Pancreas (tissue), 10 donors: ENCODE measurements around the gene ARHGEF40. TPM values are rescaled to one million over a fixed set of nuclear protein-coding genes. Genes with fewer than 3 reads are reported as not detected.
A peak's percentile ranks its signal among the peaks of the same experiment; 100 is the strongest.

Source experiments
- ATAC-seq, 4 donors: fragments of 200-7000 bp; cut with Tn5 transposase; one replicate each; pipeline versions ENCODE4 v1.8.0 to v1.9.1; 2020; ENCODE audit warnings: mild to moderate bottlenecking in 4 of 4, moderate library complexity in 4 of 4
- DNase-seq, 6 donors: peaks; one replicate each; pipeline ENCODE4 v3.0.0-alpha.2; 2020
- FAIRE-seq: peaks from 2 replicates; lab custom pipeline; 2012; peaks lifted over from hg19 to GRCh38; lab: Jason Lieb, UNC
- H3K27ac ChIP-seq, 4 donors: fragments of 200-600 bp; sonication (generic); 1 replicate in 3 of 4; 2 replicates in 1 of 4; pipeline versions ENCODE4 v1.5.0 to v1.8.0; 2020
- H3K27me3 ChIP-seq, 4 donors: fragments of 200-600 bp; one replicate each; pipeline ENCODE4 v1.8.0; 2021
- H3K36me3 ChIP-seq, 3 donors: fragments of 200-600 bp; sonication (generic) in 1 of 3; one replicate each; pipeline versions ENCODE4 v1.5.0 to v1.8.0; 2020 to 2021
- H3K4me1 ChIP-seq, 3 donors: fragments of 200-600 bp; one replicate each; pipeline ENCODE4 v1.8.0; 2021
- H3K4me3 ChIP-seq, 4 donors: fragments of 200-600 bp; sonication (generic) in 2 of 4; one replicate each; pipeline versions ENCODE4 v1.5.0 to v1.8.0; 2020 to 2021
- H3K9me3 ChIP-seq, 4 donors: fragments of 200-600 bp; one replicate each; pipeline ENCODE4 v1.8.0; 2021
- WGBS, 2 donors: extraction: QIAGEN DNeasy Blood & Tissue Kit; methylation state at CpG; one replicate each; pipeline ENCODE4 v1.1.7; 2013; 5-methylcytosine and 5-hydroxymethylcytosine counted together
- intact Hi-C, 3 donors: fragments of 100-400 bp; cut with DNase I; formaldehyde crosslinking; loops; one replicate each; pipeline versions ENCODE4 v1.11.1 to v1.14.2; 2022
- polyA plus RNA-seq, 2 donors: library from polyadenylated mRNA; stranded (reverse); fragments of 200-250 nt; gene quantifications; one replicate each; pipeline ENCODE4 v1.2.3, GENCODE V29; 2013
- total RNA-seq, 6 donors: library from RNA; stranded (reverse); fragmentation: NEBNext Ultra II Directional in 4 of 6; extraction: Animal tissue kit (Norgen Biotek cat#: 25700) in 4 of 6; gene quantifications; one replicate each; pipeline versions ENCODE4 v1.2.1 to v1.2.4, GENCODE V29; 2021 to 2023
- TF ChIP-seq, protein P1 (sequence below), 4 donors: fragments of 200-600 bp; sonication (generic) in 3 of 4; IDR thresholded peaks; one replicate each; pipeline versions ENCODE4 v1.5.0 to v1.8.0; 2021; ENCODE audit warnings: antibody characterized with exemption in 4 of 4
- donor health status: healthy with polysubstance abuse.
- donor health status: DM: no; HTN: no; CAD: no; lungs with moderate emphysema.
- donor health status: DM: no; HTN: no; CAD: no.
- donor health status: control.
- donor health status: control.
- donor health status: Bipolar disorder and iron deficiency.
- donor health status: DM: yes; HTN: yes; CAD: no.
- donor health status: DM: no; HTN: no; CAD: no.
- donor health status: DM: no; HTN: no; CAD: no.
- donor health status: DM: yes; HTN: yes; CAD: no.

The ARHGEF40 gene
- total and polyA plus RNA-seq, 8 donors: 24.5 to 77.0 (median 43.8) TPM

DNA sequence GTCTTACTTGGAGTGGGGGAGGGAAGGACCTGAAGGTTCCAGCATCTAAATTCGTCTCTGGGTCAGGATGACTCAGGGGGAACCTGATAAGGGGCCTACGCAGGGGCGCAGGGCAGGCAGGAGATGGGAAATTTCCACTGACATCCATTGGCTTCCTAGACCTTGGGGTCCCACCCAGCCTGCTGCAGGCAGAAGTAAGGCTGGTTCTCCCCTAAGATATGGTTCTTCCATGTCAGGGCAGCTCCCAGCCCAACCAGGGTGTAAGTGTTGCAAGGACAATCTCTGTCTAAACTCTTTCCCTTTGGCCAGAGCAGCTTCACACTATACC lies 43.2 kb upstream of the ARHGEF40 start:
- WGBS, 2 donors: 46 to 50% methylated on average over 3 of the region's 3 CpGs
- TF ChIP-seq, protein P1, sequence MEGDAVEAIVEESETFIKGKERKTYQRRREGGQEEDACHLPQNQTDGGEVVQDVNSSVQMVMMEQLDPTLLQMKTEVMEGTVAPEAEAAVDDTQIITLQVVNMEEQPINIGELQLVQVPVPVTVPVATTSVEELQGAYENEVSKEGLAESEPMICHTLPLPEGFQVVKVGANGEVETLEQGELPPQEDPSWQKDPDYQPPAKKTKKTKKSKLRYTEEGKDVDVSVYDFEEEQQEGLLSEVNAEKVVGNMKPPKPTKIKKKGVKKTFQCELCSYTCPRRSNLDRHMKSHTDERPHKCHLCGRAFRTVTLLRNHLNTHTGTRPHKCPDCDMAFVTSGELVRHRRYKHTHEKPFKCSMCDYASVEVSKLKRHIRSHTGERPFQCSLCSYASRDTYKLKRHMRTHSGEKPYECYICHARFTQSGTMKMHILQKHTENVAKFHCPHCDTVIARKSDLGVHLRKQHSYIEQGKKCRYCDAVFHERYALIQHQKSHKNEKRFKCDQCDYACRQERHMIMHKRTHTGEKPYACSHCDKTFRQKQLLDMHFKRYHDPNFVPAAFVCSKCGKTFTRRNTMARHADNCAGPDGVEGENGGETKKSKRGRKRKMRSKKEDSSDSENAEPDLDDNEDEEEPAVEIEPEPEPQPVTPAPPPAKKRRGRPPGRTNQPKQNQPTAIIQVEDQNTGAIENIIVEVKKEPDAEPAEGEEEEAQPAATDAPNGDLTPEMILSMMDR (IDR thresholded peaks at IDR 0.05): no peak
- ATAC-seq (no peak), FAIRE-seq (no peak), DNase-seq (no peak)
- Histone ChIP-seq H3K27me3 (no peaks in the 10 kb centered on the region), H3K27ac (peak overlapping the region in 1 of 4 donors; percentile 16), H3K4me1 (peaks cover 0 to 5% (median 3%) of the 10 kb centered on the region in 3 donors), H3K4me3 (no peak overlapping the region), H3K9me3 (no peaks in the 10 kb centered on the region), H3K36me3 (no peaks in the 10 kb centered on the region)
- intact Hi-C loops: no loop called here

DNA sequence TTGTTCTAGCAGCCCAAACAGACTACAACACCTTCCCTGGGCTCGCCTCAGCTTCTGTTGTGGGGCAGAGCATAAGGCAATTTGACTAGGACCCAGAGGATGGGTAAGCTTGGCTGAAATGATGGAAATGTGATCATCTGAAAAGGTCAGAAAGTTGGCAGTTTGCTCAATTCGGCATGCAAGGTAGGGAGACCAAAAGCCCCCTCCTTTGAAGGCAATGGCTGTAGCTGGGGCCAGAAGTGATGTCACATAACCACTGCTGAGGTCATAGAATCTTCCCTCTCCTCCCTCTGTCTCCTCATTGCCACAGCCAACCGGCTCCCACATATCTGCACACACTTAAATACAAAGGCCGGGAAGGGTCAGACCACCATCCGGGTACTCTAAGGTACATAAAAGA lies 40.2 kb upstream of the ARHGEF40 start, which contains the start of gene TPPP2:
Gene TPPP2, plus strand, starts transcription at position 301 of the 400 bp plus-strand sequence. CDS start 365 bp downstream, outside the sequence.
- TF ChIP-seq, protein P1 (IDR thresholded peaks at IDR 0.05): no peak
- no peak for FAIRE-seq
- 86 to 90% methylated on average over 5 of the region's 5 CpGs for WGBS, 2 donors
- H3K9me3 ChIP-seq: no peaks in the 10 kb centered on the region
- H3K4me3 ChIP-seq: no peak within 1 kb of the TSS
- no peaks in the 10 kb centered on the region for H3K36me3 ChIP-seq
- intact Hi-C loops: no loop called here
- no peak within 1 kb of the TSS for H3K27ac ChIP-seq
- H3K27me3 ChIP-seq: no peaks in the 10 kb centered on the region
- H3K4me1 ChIP-seq: no peaks in the 10 kb centered on the region
- ATAC-seq: no peak
- no peak for DNase-seq

DNA sequence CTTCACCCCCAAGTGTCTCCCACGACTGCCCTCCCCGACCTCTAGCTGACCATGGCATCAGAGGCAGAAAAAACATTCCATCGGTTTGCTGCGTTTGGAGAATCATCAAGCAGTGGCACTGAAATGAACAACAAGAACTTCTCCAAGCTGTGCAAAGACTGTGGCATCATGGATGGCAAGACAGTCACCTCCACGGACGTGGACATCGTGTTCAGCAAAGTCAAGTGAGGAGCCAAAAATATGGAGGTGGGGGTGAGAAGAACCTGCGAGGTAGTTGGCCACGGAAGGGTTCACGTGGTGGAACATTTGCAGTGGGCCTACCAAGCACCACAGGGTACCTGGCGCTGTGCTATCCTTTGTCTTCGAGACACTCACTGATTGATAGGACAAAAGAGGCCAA lies 39.6 kb upstream of the ARHGEF40 start:
- Histone ChIP-seq H3K36me3 (no peaks in the 10 kb centered on the region), H3K27ac (no peak overlapping the region), H3K27me3 (no peaks in the 10 kb centered on the region), H3K4me1 (no peaks in the 10 kb centered on the region), H3K4me3 (no peak overlapping the region), H3K9me3 (no peaks in the 10 kb centered on the region)
- FAIRE-seq: no peak
- TF ChIP-seq, protein P1 (IDR thresholded peaks at IDR 0.05): no peak
- WGBS, 2 donors: 82 to 89% methylated on average over 12 of the region's 12 CpGs
- DNase-seq: no peak
- ATAC-seq: no peak
- intact Hi-C loops: no loop called here

DNA sequence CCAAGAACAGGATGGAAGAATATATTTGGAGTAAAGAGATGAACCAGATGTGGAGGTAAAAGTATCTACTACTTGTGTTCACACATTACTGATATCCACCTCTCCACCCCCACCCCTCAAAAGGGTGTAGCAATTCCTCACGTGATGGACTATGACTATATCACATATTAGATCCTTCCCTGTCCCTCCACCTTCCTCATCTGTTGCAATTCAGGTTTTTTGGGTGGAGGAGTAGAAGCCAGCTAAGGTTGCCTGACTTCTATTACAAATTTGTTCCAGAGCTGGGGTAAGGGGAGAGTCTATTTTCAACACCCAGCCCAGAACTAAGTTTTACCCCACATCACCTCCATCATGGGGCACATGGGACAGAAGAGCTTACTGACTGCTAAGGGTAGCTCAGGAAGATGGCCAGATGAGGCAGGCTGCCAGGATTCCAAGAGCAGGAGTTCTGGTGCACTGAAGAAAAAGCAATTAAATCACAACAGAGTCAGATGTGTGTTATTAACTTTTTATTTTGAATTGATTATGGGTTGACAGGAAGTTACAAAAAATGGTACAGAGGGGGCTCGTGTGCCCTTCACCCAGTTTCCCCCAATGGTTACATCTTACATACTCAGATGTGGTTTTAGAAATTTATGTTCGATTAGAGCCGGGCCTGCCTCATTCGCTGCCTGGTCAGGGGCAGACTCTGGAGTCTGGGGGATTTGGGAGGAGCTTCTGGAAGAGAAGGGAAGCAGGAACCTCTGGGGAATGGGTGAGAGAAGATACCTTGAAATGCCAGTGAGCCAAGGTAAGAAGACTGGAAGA lies 37.6 kb upstream of the ARHGEF40 start:
- intact Hi-C loops: no loop called here
- no peak for ATAC-seq
- Histone ChIP-seq H3K4me1 (no peaks in the 10 kb centered on the region), H3K36me3 (no peaks in the 10 kb centered on the region), H3K9me3 (no peaks in the 10 kb centered on the region), H3K27ac (no peak overlapping the region), H3K4me3 (no peak overlapping the region), H3K27me3 (no peaks in the 10 kb centered on the region)
- no peak for DNase-seq
- TF ChIP-seq, protein P1 (IDR thresholded peaks at IDR 0.05): no peak
- WGBS, 2 donors: 78 to 79% methylated on average over 5 of the region's 5 CpGs
- no peak for FAIRE-seq

DNA sequence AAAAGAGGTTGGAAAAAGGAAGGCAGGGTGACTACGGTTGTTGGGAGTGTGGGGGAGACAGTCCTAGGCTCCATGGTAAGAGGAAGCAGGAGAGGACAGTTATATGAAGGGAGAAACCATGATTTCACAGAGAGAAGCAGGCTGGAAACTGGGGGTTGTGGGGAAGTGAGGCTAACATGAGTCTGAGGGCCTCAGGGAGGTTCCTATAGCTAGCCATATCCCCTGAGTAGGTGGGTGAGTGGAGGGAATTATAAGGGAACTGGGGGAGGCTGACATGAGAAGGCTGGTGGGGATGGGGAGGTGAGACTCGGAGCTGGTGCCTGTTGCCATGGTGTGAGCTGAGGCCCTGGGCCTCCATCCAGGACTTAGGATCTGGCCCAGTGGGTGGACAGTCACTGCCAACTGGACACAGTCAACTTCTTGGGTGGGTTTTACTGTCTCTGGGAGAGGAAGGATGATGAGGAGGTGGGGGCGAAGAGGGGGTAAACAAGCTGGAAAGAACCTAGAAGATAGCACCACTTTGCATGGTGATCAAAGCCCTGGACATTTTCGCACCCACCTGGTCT lies 36.9 kb upstream of the ARHGEF40 start:
- FAIRE-seq (no peak), ATAC-seq (no peak), DNase-seq (no peak)
- TF ChIP-seq, protein P1 (IDR thresholded peaks at IDR 0.05): no peak
- Histone ChIP-seq H3K4me3 (no peak overlapping the region), H3K27me3 (no peaks in the 10 kb centered on the region), H3K27ac (no peak overlapping the region), H3K9me3 (no peaks in the 10 kb centered on the region), H3K4me1 (peaks cover 0 to 1% (median 0%) of the 10 kb centered on the region in 3 donors), H3K36me3 (no peaks in the 10 kb centered on the region)
- 88 to 91% methylated on average over 4 of the region's 4 CpGs for whole genome bisulfite sequencing, 2 donors
- intact Hi-C loops: no loop called here
